ENCODE results near the gene IL18BP.

IL18BP gene

DNA sequence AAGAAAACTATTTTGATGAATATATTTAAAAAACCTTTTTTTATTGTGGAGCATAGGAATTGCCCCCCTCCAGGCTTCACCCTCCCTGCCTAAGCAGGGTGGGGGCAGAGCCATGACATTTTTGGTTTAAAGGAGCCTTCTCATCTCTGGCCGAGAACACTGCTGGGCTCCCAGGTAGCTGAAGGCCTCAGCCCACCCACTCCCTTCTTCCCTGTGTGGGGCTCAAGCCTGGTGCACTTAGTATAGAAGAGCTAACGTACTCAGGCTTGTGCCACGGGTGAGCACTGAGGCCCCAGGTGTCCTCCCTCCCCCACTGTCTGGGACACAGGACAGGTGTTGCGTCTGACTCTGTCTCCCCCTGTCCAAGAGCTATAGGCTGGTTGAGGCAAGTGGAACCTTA, 2.2 kb upstream of the IL18BP start:
- no peak for DNase-seq (ENCODE audit: low read depth in 2 of 2, low spot score in 1 of 2)

DNA sequence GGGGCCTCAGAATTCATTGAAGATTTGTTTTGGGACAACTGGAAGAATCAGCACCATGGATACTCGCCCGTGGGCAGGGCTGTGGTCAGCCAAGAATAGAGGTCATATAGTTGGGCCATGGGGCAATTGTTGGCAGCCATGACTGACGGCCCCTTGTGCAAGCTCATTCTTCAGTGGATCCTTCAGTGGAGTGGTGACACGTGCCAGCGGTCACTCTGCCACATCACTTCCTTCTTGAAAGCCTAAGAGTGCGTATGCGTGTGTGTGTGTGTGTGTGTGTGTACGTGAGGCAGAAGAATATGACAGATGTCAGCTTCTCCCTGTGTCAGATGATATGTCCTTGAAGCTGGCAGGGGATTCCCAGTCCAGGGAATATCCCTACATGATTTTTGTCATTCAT, 1.8 kb upstream of the IL18BP start:
- no peak for DNase-seq (ENCODE audit: low read depth in 2 of 2, low spot score in 1 of 2)

DNA sequence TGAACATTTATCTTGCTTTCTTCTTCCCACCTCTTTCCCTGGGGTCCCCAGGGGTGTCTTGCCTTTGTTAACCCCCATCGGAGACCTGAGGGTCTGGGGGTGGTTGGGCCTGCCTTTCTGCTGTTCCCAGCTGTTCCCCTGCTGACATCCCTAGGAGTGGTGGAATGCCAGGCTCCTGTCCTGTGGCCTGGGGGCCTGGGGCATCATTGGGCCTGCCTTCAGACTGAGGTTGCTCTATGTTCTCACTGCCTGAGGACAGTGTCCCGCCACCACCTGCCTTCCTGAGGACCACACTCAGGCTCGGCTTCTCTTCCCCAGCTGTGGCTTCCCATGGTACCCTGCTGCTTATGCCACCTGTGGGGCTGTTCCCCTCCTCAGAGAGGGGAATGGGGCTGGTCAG, 1.1 kb upstream of the IL18BP start:
- no peak for DNase-seq (ENCODE audit: low read depth in 2 of 2, low spot score in 1 of 2)

DNA sequence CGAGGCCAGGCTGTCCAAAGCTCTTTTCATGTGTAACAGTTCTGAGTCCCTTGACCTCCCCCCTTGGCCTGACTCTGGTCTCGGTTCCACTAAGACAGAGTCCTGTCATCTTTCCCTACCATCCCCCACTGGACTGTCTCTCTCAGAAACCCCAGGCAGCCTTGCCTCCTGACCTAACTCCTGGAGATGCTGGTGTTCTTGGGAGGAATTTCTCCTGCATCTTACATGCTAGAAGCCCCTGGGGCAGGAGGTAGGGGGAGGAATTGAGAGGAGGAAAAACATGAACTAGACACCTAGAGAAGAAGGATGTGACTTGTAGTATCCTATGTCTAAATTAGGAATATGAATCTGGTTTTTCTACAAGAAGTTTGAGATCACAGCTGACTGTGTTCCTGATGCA, 648 bp upstream of the IL18BP start:
- DNase-seq (ENCODE audit: low read depth in 2 of 2, low spot score in 1 of 2), result no peak

GRCh38 chr11:71999362-71999761, 653 bp downstream of the IL18BP start:
- no peak for DNase-seq (ENCODE audit: low read depth in 2 of 2, low spot score in 1 of 2)

DNA sequence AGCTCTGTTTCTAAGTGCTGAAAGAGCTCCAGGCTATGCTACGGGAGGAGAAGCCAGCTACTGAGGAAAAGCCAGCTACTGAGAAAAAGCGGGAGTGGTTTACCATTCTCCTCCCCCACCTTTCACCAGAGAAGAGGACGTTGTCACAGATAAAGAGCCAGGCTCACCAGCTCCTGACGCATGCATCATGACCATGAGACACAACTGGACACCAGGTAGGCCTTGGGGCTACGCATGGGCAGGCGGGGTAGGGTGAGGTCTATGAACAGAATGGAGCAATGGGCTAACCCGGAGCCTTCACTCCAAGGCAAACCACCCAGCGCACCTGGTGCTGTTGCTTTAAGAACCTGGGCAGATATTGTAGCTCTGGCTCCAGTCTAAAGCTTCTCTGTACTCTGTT, 1.1 kb downstream of the IL18BP start:
- no peak for DNase-seq (ENCODE audit: low read depth in 2 of 2, low spot score in 1 of 2)

DNA sequence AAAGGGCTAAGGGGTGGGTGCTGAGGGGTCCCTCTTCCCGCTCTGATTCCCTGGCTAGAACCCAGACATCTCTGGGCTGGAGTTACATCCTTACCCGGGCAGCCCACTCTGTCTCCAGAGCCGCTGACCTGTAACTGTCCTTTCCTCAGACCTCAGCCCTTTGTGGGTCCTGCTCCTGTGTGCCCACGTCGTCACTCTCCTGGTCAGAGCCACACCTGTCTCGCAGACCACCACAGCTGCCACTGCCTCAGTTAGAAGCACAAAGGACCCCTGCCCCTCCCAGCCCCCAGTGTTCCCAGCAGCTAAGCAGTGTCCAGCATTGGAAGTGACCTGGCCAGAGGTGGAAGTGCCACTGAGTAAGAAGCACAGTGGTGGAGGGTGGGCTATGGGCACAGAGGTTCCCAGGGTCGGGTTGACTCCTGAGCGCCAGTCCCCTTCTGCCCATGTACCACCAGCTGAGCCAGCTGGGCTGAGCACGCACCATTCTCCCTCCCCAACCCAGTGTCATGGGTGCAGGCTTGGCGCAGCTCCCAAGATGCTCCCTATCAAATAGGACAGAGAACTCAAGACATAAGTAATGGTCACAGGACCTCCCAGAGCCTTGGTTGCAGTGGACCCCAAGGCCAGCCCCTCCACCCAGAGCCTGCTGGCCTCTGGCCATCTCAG, 1.6 kb downstream of the IL18BP start:
- DNase-seq (ENCODE audit: low read depth in 2 of 2, low spot score in 1 of 2), result no peak

DNA sequence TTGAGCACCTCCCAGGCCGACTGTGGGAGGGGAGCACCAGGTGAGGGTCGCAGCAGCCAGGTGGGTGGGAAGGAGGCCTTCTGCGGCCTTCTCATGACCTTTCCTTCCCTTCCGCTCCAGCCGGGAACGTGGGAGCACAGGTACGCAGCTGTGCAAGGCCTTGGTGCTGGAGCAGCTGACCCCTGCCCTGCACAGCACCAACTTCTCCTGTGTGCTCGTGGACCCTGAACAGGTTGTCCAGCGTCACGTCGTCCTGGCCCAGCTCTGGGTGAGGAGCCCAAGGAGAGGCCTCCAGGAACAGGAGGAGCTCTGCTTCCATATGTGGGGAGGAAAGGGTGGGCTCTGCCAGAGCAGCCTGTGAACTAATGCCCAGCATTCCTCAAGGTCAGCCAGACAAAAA, 2.6 kb downstream of the IL18BP start:
- no peak for DNase-seq (ENCODE audit: low read depth in 2 of 2, low spot score in 1 of 2)

GRCh38 chr11:72001834-72002591, 3.3 kb downstream of the IL18BP start:
- no peak for DNase-seq (ENCODE audit: low read depth in 2 of 2, low spot score in 1 of 2)

DNA sequence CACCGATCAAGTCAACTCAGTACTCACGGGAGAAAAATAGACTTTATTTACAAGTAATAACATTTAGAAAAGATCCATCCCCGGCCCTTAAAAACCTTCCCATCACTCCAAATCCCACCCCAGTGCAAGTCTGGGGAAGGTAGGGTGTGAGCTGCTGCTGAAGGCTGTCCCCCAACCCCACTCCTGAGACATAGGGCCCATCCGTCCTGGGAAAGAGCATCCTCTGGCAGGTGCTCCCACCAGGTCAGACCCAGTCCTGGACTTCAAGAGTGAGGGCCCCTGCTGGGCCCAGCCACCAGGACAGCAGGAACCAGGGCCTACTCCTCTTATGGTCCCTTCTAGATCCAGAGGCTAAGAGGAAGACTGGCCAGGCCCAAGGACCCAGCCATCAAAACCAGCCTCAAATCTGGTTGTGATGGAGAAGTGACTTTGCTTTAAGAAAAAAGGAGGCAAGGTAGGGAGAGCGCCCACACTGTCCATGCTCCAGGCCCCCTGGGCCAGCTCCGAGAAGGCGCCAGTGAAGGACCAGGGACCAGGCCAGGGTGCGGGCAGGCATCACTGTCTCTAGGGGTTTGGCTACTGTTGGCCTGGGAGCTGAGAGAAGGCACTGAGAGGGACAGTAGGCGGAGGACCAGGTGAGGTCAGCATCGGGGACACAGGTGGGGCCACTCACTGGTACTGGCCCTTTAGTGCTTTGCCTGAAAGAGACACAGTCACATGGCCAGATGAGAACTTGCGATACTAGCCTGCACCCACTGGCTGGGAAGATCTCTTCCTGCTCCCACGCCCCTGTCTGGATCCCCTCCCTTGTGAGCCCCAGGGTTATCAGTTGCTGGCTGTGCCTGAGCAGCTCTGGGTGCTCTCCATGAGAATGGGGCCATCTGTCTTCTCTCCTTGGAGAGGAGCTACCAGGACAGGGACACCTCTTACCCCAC, 4.4 kb downstream of the IL18BP start:
- DNase-seq (ENCODE audit: low read depth in 2 of 2, low spot score in 1 of 2), result no peak

DNA sequence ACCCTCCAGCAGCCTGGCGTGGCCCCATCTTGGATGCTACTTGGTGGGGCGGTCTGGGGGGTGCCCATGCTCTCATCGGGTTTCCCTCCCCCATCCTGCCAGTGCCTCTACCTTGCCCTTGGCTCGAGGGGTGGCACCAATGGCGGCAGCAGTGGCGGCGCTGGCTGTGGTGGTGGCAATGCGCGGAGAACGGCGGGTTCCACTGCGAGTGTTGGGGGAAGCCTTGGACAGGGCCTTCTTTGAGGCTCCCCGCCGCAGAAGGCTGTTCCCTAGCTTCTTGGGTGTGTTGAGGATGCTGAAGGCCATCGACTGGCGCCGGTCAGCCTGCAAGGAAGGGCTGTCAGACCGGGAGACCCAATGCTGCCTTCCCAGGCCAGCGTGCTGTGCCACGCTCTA, 5.1 kb downstream of the IL18BP start:
- no peak for DNase-seq (ENCODE audit: low read depth in 2 of 2, low spot score in 1 of 2)

DNA sequence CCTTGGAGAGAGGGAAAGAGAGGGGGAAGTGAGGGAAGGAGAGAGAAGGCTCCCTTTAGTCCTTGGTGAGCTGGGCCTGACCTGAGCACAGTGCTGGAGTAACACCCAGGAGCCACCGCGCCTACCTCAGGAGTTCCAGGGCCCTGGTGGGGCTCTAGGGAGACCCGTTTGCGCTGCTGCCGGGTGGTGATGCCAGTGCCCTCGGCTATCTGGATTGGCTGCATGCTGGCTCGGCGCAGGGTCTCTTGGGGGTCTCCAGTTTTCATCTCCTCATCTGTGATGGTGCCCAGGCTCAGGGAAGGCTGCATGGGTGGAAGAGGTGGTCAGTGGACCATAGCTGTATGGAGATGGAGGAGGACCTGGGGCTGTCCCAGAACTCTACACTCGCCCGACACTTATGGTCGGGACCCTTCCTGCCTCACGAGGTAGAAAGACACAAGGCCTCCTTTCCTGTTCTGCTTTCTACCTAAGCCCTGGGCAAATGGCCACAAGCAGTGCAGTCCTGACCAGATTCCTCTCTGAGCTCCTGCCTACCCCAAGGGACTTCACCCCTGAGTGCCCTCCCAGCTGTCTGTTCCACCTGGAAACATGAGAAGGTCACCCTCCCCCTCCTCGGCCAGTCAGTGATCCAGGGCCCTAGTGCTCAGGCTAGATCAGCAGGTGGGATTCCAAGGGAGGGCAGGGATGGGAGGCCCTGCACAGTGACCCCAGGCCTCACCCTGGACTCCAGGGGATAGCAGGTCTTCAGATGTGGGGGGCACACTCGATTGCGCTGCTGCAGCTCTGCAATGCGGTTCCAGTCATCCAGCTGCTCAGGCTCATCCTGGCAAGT, 6.0 kb downstream of the IL18BP start:
- no peak for DNase-seq (ENCODE audit: low read depth in 2 of 2, low spot score in 1 of 2)

DNA sequence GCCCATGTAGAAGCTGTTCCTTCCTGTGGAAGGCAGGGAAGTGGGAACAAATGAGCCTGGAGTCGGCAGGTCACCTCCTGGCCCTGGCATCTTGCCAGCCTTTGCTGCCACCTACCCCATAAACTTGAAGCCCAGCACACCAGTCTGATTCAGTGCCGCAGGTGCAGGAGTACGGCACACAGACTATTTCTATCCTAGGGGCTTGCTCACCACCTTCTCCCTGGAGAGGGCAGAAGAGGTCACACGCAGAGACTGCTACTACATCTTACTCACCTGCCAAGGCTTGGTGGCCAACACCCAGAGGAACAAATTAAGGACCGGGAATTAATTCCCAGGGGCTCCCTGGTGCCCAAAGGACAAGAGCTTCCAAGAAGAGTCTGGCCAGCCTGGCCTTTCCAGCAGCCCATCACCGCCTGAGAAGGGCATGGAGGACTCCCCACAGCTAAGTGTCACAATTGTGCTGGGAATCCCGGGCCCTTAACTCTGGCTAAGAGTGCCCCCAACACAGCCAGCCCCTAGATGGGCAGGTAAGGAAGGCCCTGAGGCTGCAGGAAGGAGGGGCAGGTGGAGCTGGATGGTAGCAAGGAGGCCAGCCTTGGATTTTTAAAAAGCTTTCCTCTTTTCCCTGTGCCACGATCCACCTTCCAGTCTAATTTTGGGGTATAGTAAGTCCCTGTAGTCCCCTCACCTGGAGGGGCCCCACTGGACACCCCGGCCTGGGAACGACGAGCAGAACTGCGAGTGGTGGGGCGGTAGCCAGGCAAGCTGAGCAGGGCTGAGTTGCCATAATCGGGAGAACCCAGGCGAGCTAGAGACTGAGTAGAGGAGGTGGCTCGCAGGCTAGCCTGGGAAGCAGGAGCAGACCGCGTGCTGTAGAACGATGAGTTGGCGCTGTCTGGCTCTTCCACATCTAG, 6.9 kb downstream of the IL18BP start:
- no peak for DNase-seq (ENCODE audit: low read depth in 2 of 2, low spot score in 1 of 2)

DNA sequence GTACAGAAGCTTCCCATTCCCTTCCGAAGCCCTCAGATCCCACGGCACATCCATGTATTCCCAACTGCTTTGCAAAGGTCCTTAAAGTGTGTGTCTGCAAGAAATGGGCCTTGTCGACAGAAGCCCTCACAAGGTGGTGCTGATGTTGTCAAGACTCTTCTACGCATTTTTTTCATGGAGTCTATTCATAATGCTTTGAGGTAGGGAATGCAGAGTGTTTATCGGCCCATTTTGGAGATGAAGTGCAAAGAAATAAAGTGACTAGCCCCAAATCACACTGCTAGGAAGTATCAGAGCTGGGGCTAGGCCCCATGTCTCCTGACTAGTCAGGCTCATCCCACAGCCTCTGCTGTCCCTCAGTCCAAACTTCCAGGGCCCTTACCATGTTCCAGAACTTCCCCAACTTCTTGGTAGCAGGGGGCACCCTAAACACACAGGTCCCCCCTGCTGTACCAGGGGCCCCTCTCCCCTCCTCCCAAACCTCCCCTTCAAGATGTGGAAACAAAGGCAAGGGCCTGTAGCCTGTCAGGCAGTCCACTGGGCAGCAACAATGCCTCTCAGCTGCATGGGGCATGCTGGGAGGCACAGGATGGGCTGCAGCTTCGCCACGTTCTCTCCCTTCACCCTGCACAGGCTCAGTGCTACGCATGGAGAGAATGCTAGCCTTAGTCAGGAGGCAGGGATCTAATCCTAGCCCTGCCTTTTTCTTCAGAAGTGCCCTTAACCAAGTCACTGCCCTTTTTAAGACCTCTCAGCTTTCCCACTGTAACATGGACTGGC, 7.8 kb downstream of the IL18BP start:
- DNase-seq (ENCODE audit: low read depth in 2 of 2, low spot score in 1 of 2), result no peak

- no peak for DNase-seq (ENCODE audit: low read depth in 2 of 2, low spot score in 1 of 2)
Measured at GRCh38 chr11:72007089-72007476, 8.4 kb downstream of the IL18BP start.

DNA sequence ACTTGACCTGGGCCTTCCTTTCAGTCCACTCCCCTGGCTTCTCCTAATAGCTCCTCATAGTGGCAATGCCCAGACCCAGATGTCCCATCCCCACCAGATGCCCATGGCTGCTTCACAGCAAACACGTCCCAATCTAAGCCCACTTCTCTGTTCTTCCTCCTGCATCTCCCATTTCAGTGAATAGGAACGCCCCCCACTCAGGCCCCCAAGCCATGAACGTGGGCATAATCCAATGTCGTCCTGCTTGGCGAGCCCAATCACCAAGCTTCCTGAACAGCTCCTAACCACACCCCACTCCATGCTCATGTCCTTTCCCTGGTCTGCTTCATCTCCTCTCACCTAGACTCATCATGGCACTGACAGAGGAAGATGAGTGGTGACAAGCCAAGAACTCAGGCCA, 8.9 kb downstream of the IL18BP start:
- DNase-seq (ENCODE audit: low read depth in 2 of 2, low spot score in 1 of 2), result no peak

DNA sequence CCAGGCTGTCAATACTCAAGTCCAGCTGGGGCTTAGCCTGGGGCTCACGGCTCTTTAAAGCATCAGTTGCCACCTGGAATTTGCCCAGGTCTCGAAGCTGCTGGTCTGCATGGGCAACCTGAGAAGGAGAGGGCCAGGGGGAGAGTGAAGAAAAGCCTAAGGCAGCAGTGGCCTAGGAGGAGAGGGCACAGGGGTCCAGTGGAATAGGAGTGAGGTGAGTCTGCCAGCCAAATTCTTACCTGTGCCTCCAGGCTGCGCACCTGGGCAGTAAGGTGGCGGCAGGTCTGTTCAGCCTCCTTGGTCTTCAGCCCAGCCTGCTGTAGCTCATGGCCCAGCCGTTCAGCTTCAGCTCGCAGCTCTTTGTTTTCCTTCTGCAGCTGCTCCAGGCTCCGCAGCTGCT, 10.0 kb downstream of the IL18BP start:
- no peak for DNase-seq (ENCODE audit: low read depth in 2 of 2, low spot score in 1 of 2)

GRCh38 chr11:72009156-72009555, 10.4 kb downstream of the IL18BP start:
- no peak for DNase-seq (ENCODE audit: low read depth in 2 of 2, low spot score in 1 of 2)

GRCh38 chr11:72010529-72011233, 12.0 kb downstream of the IL18BP start:
- no peak for DNase-seq (ENCODE audit: low read depth in 2 of 2, low spot score in 1 of 2)

All from stimulated activated CD8-positive, alpha-beta memory T cell treated with anti-CD3 and anti-CD28 coated beads, Interleukin-4, amount 100 ng/mL, for 4 hours (primary cell).